ENCODE data around the gene IQCH. TPM values are rescaled to one million over a fixed set of nuclear protein-coding genes. Genes with fewer than 3 reads are reported as not detected.

IQCH gene
- total and polyA plus RNA-seq, 10 donors: 0.12 to 2.3 (median 1.3) TPM

- no peaks in the 10 kb centered on the region for H3K27me3 ChIP-seq (replicated peaks in 1 of 7)
- TF ChIP-seq POLR2A (IDR thresholded peaks at IDR 0.05): no peak
- no peak for TF ChIP-seq CTCF (IDR thresholded peaks at IDR 0.05 in 8 of 11, conservative IDR thresholded peaks at IDR 0.05 in 3 of 11)
- TF ChIP-seq POLR2AphosphoS5 (IDR thresholded peaks at IDR 0.05): no peak
- no peaks in the 10 kb centered on the region for H3K36me3 ChIP-seq
- intact Hi-C loops (cut with DNase I; ENCODE audit: low total_unique reads): no loop called here
- no peak overlapping the region for H3K4me3 ChIP-seq
- no peak overlapping the region for H3K27ac ChIP-seq
- H3K9me3 ChIP-seq: peaks cover 0 to 39% (median 29%) of the 10 kb centered on the region in 8 donors
- DNase-seq: no peak
- no peaks in the 10 kb centered on the region for H3K4me1 ChIP-seq
These were observed 95.0 kb downstream of the IQCH start for GRCh38 chr15:67349634-67350033.

GRCh38 chr15:67350042-67350441 lies 95.5 kb downstream of the IQCH start:
- H3K4me3 ChIP-seq: no peak overlapping the region
- H3K36me3 ChIP-seq: no peaks in the 10 kb centered on the region
- no peak for DNase-seq
- H3K9me3 ChIP-seq: peaks cover 0 to 37% (median 28%) of the 10 kb centered on the region in 8 donors
- WGBS, 5 donors: 92 to 98% (median 94%) methylated on average over 1 of the region's 1 CpG
- TF ChIP-seq CTCF (IDR thresholded peaks at IDR 0.05 in 8 of 11, conservative IDR thresholded peaks at IDR 0.05 in 3 of 11): no peak
- TF ChIP-seq POLR2A (IDR thresholded peaks at IDR 0.05): no peak
- TF ChIP-seq POLR2AphosphoS5 (IDR thresholded peaks at IDR 0.05): no peak
- intact Hi-C loops (cut with DNase I; ENCODE audit: low total_unique reads): no loop called here
- H3K27me3 ChIP-seq (replicated peaks in 1 of 7): no peaks in the 10 kb centered on the region
- H3K4me1 ChIP-seq: no peaks in the 10 kb centered on the region
- H3K27ac ChIP-seq: no peak overlapping the region

- DNase-seq: no peak
- H3K4me1 ChIP-seq: no peaks in the 10 kb centered on the region
- 93 to 100% (median 95%) methylated on average over 5 of the region's 5 CpGs for WGBS, 5 donors
- H3K4me3 ChIP-seq: no peak overlapping the region
- intact Hi-C loops (cut with DNase I; ENCODE audit: low total_unique reads): no loop called here
- TF ChIP-seq POLR2A (IDR thresholded peaks at IDR 0.05) (no peak), CTCF (IDR thresholded peaks at IDR 0.05 in 8 of 11, conservative IDR thresholded peaks at IDR 0.05 in 3 of 11) (no peak), POLR2AphosphoS5 (IDR thresholded peaks at IDR 0.05) (no peak)
- H3K27ac ChIP-seq: no peak overlapping the region
- H3K36me3 ChIP-seq: no peaks in the 10 kb centered on the region
- H3K27me3 ChIP-seq (replicated peaks in 1 of 7): no peaks in the 10 kb centered on the region
- H3K9me3 ChIP-seq: peaks cover 0 to 2% (median under 1%) of the 10 kb centered on the region in 8 donors
These were observed 103.8 kb downstream of the IQCH start for GRCh38 chr15:67358391-67358790.

- WGBS, 5 donors: 87 to 99% (median 93%) methylated on average over 3 of the region's 3 CpGs
- H3K36me3 ChIP-seq: no peaks in the 10 kb centered on the region
- H3K9me3 ChIP-seq: peaks cover 0 to 3% (median 0%) of the 10 kb centered on the region in 8 donors
- no peaks in the 10 kb centered on the region for H3K27me3 ChIP-seq (replicated peaks in 1 of 7)
- TF ChIP-seq POLR2AphosphoS5 (IDR thresholded peaks at IDR 0.05): no peak
- no peak for TF ChIP-seq POLR2A (IDR thresholded peaks at IDR 0.05)
- no peak for TF ChIP-seq CTCF (IDR thresholded peaks at IDR 0.05 in 8 of 11, conservative IDR thresholded peaks at IDR 0.05 in 3 of 11)
- no peak overlapping the region for H3K27ac ChIP-seq
- no peak overlapping the region for H3K4me3 ChIP-seq
- DNase-seq: no peak
- H3K4me1 ChIP-seq: no peaks in the 10 kb centered on the region
- intact Hi-C loops (cut with DNase I; ENCODE audit: low total_unique reads): no loop called here
These were observed 104.2 kb downstream of the IQCH start for GRCh38 chr15:67358812-67359211.
